GM18870 (cell line): Measurements from ENCODE around the gene ZFP69B.
"Not testable (repeated sequence)": the region's sequence is repeated elsewhere in the genome, so short reads cannot be mapped to it uniquely, and the experiment has no call there.

Source experiments
- ATAC-seq: cut with Tn5 transposase; IDR thresholded peaks from one replicate; pipeline ENCODE4 v1.9.1; 2021; ENCODE audit warnings: moderate library complexity; ENCODE audit not compliant: unreplicated experiment

Gene ZFP69B

DNA sequence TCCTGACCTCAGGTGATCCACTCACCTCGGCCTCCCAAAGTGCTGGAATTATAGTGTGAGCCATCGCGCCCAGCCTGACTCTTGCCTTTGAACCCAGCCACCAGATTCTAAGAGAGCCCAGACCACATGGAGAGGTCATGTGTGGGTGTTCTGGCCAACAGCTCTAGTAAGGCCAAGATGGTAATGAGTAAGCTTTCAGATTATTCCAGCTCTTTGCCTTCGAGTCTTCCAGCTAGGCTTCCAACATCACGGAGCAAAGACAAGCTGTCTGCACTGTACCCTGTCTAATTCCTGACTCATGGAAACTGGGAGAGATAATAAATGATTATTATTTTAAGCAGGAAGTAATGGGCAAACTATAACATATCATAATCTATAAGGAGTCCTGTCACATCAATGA lies 14.8 kb upstream of the ZFP69B start:
- ATAC-seq = no peak

DNA sequence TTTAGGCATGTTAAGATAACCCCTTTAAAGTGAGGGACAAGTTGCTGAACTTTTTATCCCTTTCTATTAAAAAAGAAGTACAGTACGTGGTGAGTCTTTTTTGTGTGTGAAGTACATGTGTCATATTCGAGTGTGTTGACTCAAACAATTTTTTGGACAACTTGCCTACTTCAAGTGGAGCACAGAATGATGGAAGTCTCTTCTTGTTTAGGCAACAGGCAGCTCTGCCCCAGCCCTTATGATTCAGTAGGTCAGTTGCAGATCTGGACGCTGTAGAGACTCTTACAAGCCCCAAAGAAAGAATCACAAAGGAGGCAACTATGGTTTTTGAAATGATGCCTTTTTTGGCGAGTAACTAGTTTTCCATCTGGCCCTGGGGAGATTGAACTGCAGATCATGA lies 14.4 kb upstream of the ZFP69B start:
- no peak for ATAC-seq

DNA sequence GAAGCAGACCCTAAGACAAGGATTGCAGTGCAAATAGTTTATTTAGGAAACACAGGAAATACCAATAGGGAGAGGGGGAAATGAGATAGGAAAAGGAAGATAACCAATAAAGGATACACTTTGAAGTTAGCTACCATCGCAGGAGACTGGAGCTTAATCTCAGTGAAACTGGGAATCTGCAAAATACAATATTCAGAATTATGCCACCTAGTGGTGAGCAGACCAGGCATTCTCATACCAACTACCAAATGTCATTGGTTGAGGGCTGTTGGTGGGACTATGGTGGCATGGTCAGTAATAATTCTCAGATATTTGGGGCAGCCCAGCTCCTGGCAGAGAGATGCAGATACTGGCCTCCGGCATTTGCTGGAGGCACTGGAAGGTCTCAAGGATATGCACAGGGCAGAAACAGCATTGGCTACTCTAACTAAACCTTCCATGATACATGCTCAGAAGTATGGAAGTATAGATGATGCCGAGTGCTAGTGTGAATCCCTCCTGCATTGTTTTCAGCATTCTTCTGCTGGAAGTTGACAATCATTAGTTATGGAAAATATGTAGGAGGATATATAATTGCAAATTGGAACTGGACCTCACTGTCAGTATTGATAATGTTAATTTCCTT lies 11.8 kb upstream of the ZFP69B start:
- ATAC-seq = no peak

DNA sequence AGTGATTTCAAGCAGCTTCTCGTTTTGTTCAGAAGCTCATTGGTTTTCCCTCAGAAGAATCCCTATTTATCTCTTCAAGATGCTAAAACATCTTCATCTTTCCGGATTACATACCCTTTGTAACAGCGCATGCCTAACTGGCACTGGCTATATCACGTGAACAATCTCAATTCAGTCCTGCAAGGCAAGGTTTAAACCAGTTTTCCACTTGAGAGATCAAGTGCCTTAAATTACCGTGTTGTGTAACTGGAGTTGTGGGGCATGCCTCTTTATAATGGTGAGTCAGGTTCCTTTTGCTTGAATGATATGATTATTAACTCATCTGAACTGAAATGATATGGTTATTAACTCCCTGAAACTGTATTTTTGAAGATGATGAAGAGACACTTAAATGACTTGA lies 11.0 kb upstream of the ZFP69B start:
- ATAC-seq = no peak

DNA sequence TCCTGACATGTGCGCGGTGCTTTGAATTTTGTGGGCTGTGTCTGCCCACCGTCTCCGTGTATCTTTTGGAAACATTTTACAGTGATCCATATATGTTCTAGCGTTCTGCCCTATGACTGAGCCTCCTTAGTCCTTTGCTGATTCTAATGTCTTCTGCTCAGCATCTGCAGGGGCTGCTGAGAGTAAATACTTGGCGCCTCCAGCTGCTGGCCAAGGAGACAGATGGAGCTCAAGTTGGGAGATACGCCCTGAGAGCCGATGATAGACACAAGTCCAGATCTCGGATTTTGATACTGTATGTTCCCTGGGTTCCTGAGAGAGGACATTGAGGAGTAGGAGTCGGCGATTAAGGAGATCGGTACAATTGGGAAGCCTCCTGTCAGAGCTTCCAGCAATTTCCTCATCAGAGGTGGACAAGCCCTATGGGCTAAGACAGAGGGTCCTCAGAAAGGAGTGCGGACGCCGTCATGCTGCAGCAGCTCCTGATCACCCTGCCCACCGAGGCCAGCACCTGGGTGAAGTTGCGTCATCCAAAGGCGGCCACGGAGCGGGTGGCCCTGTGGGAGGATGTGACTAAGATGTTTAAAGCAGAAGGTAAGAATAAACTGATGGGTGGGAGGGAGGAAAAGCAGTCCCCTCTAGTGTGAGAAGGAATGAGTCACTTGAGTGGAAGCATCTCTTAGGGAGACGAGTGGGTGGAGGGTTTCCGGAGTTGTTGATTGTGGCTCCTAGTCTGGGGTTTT lies 390 bp downstream of the ZFP69B start:
- no peak for ATAC-seq

DNA sequence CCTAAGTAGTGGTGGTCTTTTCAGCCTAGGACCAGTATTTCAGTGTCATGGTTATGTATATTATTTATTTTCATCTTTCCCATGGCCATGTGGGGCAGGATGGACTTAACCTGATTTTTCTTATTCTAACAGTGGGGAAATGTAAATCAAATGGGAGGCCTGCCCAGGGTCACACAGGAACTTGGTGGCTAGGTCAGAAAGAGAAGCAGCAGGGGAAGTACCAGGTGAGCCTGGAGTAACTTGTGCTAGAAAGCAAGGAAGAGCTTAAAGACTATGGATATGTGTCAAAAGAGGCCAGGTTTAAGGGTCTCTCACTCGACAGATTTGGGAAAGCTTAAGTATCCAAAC lies 936 bp downstream of the ZFP69B start:
- ATAC-seq = no peak

DNA sequence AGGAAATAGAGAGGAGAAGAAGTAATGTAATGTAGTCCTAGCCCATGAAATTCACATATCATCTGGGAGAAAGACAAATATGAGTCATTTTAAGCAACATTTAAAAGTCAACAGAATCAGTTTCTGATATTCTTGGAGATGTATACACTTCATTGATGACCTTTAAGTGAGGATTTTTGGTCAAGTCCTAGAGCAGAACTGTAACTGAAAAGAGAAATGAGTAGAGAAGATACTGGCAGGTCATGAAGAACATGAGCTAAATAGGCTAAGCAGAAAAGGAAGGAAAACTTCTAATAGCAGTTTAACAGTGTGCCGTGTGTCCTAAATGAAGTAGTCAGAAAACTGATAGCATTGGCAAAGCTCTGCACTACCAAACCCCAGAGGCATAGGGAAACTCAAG lies 4.6 kb downstream of the ZFP69B start:
- ATAC-seq = no peak

DNA sequence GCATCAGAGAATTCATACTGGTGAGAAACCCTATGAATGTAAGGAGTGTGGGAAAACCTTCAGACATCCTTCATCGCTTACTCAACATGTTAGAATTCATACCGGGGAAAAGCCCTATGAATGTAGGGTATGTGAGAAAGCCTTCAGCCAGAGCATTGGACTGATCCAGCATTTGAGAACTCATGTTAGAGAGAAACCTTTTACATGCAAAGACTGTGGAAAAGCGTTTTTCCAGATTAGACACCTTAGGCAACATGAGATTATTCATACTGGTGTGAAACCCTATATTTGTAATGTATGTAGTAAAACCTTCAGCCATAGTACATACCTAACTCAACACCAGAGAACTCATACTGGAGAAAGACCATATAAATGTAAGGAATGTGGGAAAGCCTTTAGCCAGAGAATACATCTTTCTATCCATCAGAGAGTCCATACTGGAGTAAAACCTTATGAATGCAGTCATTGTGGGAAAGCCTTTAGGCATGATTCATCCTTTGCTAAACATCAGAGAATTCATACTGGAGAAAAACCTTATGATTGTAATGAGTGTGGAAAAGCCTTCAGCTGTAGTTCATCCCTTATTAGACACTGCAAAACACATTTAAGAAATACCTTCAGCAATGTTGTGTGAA lies 12.8 kb downstream of the ZFP69B start:
- ATAC-seq = no peak

DNA sequence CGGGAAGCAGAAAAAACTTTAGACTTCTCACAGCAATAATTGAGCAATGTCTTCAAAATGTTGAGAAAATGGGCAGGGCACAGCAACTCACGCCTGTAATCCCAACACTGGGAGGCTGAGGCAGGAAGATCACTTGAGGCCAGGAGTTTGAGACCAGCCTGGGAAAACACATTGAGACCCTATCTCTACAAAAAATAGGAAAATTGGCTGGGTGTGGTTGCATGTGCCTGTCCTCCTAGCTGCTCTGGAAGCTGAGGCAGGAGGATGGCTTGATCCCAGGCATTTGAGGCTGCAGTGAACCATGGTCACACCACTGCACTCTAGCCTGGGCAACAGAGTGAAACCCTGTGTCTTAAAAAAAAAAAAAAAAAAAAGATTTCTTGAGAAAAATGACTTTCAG lies 19.1 kb downstream of the ZFP69B start:
- no peak for ATAC-seq

DNA sequence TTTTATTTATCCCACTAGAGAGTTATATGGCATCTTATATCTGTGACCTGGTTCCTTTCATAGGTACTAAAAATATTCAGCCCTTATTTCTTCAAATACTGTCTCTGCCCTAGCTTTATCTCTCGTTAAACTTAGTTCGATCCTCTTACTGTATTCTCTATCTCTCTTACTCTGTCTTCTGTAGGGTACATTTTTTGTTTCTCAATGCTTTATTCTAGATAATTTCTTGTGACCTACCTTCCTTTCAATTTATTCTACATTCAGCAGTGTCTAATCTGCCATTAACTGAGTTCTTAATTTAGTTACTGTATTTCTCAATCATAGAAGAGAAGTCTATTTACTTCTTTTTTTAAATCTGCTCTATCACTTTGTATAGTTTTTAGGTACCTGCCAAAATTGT lies 25.0 kb downstream of the ZFP69B start:
- ATAC-seq = no peak

DNA sequence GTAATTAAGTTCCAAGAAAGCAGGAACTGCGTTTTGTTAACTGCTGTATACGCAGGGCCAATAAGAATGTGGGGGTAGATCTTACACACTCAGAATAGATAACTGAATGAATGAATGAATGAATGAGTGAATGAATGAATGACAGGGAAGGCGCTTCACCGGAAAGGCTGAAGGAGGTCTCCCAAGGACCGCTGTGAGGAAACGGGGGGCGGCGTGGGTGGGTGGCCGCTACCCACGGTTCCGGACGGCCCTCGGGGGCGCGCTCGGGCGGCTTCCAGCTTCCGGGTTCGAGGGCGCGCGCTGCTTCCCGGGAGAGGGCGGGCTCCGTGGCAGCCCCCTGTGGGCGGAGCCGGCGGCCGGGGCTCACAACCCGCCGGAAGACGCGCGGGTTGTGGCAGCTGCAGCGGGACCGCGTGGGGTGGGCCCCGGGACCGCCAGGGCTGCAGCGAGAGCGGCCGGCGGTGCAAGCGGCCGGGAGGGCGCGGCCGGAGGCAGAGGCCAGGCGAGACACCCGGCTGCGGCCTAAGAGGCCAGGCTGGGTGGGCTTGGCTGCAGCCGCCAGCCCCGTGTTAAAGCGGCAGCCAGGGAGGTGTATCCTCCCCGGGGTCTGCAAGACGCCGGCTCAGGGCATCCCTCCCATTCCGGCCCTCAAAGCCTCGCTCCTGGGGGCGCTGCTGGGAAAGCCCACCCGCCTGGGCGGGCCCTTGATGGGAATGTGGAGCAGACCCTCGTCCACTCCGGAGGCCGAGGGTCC lies 26.8 kb downstream of the ZFP69B start, which contains the start of gene ZFP69:
ZFP69 (plus strand) TSS at position 367 of the 754 bp plus-strand sequence. CDS start 2,072 bp downstream, outside the sequence.
- ATAC-seq = no peak

DNA sequence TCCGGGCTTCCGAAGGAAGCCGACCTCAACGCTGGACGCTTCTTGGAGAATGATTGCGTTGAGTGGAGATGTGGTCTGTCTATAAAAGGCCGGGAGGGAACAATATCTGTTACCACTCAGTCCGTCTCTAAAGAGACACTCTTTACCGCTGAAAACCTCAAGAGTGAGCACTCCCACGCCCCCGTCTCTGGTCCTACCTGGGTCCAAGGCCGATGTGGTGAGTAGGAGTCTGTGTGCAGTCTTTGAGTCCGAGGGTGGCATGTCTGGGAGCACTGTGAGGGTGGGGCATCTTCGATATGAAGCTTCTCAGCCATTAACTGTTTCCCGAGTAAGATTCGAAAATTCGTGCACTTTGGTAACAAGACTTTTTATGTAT lies 27.4 kb downstream of the ZFP69B start:
- no peak for ATAC-seq

DNA sequence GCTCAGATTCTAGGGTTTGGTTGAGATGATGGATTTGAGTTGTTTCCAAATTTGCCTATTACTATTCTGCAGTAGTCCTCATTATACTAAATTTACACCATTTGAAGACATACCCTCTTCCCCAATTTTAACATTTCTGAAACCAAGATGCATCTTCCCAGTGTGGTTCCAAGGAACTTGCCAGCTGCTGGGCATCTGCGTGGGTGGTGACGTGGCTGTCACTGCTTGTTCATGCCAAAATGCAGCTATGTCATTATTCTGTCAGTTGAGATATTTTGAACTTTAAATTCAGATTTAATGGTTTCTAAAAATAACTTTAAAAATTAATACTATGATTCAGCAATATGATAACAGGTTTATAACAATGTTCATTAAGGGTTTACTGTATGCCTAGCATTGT lies 28.0 kb downstream of the ZFP69B start:
- no peak for ATAC-seq

DNA sequence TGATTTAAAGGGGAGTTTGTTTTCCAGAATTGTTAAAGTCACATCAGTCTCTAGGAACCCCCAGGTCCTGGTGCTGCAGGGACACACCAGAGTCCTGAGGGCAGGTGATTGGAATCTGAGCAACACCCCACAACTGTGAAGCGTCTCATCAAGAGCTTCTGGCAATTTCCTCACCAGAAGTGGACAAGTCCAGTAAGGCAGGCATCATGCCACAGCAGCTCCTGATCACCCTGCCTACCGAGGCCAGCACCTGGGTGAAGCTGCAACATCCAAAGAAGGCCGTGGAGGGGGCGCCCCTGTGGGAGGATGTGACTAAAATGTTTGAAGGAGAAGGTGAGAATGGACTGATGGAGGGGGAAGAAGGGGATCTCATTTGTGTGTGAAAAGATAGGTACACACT lies 28.9 kb downstream of the ZFP69B start:
- ATAC-seq = no peak

DNA sequence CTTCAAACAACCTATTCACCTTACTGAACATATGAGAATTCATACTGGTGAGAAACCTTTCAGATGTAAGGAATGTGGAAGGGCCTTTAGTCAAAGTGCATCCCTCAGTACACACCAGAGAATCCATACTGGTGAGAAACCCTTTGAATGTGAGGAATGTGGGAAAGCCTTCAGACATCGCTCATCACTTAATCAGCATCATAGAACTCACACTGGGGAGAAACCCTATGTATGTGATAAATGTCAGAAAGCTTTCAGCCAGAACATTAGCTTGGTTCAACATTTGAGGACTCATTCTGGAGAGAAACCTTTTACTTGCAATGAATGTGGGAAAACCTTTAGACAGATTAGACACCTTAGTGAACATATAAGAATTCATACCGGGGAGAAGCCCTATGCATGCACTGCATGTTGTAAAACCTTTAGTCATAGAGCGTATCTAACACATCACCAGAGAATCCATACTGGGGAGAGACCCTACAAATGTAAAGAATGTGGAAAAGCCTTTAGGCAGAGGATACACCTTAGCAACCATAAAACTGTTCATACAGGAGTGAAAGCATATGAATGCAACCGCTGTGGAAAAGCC lies 45.1 kb downstream of the ZFP69B start:
- no peak for ATAC-seq

DNA sequence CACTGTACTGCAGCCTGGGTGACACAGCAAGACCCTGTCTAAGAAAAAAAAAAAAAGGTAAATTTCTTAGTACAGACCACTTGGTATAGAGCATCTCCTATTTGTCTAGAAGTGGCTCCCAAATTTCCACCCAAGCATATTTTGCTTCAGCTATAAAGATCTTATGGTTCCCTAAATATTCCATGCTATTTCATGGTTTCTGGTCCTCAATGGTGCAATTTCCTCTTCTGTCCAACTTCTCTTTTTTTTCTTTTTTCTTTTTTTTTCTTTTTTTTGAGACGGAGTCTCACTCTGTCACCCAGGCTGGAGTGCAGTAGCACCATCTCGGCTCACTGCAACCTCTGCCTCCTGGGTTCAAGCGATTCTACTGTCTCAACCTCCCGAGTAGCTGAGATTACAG lies 52.4 kb downstream of the ZFP69B start:
- not testable (repeated sequence) for ATAC-seq

DNA sequence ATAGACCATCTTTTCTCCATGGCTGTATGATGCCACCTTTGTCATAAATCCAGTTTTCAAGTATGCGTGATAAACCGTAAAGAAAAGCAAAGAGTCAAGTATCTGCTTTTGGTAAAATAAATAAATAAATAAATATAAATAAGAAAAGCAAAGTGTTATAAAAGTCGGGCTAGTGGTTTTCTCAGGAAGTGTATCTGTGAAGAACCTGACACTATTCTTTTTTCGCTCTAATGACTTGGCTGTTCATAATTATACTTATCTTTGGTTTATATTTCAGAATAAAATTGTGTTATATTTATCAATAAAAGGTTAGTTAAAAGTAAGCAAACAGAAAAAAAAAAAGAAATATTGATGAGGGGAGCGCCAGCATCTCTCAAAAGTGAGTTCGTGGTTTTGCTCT lies 57.7 kb downstream of the ZFP69B start:
- ATAC-seq = no peak

DNA sequence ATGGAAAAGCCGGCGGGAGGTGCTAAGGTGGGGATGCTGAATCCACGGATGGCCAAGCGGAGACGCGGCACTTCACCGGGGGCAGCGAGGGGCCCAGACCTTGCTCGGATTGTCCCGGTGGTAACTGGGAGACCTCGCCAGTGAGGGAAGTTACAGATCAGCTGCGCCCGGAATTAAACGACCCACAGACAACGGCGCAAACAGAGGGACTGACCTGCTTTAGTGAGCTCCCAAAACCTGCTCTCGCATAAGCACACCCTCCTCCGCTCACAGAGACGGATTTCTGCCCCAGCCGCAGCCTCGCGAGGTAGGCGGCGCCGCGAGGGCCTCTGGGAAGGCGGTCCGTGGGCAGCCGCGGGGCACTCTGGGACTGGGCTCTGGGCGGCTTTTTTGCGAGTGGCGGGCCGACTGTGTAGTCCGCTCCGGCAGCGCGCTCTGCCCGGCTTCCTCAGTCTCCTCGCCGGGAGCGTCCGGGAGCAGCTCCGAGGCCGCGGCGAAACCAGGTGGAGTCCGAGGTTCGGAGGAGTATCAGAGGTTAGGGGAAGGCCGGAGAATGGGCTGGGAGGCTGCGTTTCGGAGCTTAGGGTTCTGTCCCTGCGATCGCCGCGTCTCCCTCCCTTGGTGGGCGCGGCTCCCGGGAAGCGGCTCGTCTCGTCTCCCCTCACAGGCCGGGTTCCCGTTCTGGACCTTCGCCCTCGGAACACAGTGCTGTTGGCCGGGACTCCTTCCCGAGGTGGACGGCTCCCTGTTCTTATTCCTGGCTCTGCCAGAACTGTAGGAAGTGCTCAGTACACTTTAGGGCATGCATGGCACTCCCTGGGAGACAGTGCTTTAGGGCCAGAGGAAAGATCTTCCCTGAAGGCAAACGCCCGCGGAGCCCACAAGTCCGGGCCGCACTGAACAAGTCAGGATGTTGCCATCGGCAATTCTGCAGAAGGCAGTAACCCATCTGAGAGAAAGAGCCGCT lies 58.4 kb downstream of the ZFP69B start, which contains the start of gene EXO5:
EXO5 (plus strand) TSS at position 393 of the 967 bp plus-strand sequence. CDS start 5,778 bp downstream, outside the sequence.
- no peak for ATAC-seq
